ENCODE results near the gene FGD4. TPM values are rescaled to one million over a fixed set of nuclear protein-coding genes. Genes with fewer than 3 reads are reported as not detected.

The FGD4 gene
- total RNA-seq, 2 donors from 2014 or later, result 36.3 to 54.4 TPM

DNA sequence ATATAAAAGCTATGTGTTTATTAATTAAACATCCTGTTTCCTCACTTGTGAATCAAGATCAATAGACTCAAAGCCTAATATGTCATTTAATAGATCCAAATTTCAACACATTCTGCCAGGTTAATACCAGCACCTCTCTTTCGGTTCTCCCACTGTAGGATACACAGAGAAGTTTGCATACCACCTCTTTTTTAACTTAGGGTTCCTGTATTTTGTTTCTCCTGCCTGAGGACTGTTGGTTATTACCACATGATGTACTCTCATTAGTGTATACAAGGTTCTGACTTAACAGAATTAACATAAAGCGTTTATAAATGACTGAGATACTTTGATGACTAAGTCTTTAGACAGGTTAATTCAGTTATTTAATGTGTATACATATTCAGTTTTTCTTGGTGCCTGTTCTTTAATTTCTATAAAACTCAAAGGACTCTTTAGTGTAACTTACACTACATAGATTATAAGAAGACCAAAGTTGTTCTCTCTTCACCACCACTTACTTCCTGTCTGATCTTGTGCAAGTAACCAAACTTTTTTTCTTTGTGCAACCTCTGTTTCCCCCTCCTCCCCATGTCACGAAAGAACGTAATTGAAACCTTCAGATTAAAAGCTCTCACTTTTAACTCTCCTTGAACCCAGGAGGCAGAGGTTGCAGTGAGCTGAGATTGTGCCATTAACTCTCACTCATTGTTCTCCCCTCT, 190.0 kb downstream of the FGD4 start:
- Histone ChIP-seq H3K9me3 (no peaks in the 10 kb centered on the region), H3K36me3 (replicated peaks in 1 of 2; ENCODE audit: insufficient read depth in 1 of 2, low read depth in 2 of 2) (no peaks in the 10 kb centered on the region), H3K4me3 (no peak overlapping the region), H3K27ac (peak overlapping the region in 1 of 4 donors; percentile 15), H3K27me3 (no peaks in the 10 kb centered on the region), H3K4me1 (no peaks in the 10 kb centered on the region)
- DNase-seq (no peak), ATAC-seq (no peak)
- TF ChIP-seq POLR2A (IDR thresholded peaks at IDR 0.05) (no peak), CTCF (IDR thresholded peaks at IDR 0.05) (no peak)
- intact Hi-C loops (cut with DNase I), result no loop called here
- 62 to 67% methylated on average over 4 of the region's 4 CpGs for WGBS, 2 donors

- H3K27me3 ChIP-seq, result no peaks in the 10 kb centered on the region
- H3K27ac ChIP-seq, result no peak overlapping the region
- 77 to 88% methylated on average over 2 of the region's 2 CpGs for WGBS, 2 donors
- H3K4me3 ChIP-seq, result no peak overlapping the region
- no peaks in the 10 kb centered on the region for H3K9me3 ChIP-seq
- no peak for TF ChIP-seq CTCF (IDR thresholded peaks at IDR 0.05)
- no peak for TF ChIP-seq POLR2A (IDR thresholded peaks at IDR 0.05)
- H3K4me1 ChIP-seq, result no peaks in the 10 kb centered on the region
- DNase-seq, result no peak
- ATAC-seq, result no peak
- peaks cover 0 to 4% of the 10 kb centered on the region in 2 donors for H3K36me3 ChIP-seq (replicated peaks in 1 of 2; ENCODE audit: insufficient read depth in 1 of 2, low read depth in 2 of 2)
- intact Hi-C loops (cut with DNase I), result no loop called here
Observed at GRCh38 chr12:32595251-32595650, 195.9 kb downstream of the FGD4 start.

GRCh38 chr12:32596030-32596429, 196.7 kb downstream of the FGD4 start:
- Histone ChIP-seq H3K36me3 (replicated peaks in 1 of 2; ENCODE audit: insufficient read depth in 1 of 2, low read depth in 2 of 2) (peaks cover 0 to 5% of the 10 kb centered on the region in 2 donors), H3K9me3 (no peaks in the 10 kb centered on the region), H3K4me1 (no peaks in the 10 kb centered on the region), H3K27me3 (no peaks in the 10 kb centered on the region), H3K27ac (no peak overlapping the region), H3K4me3 (no peak overlapping the region)
- intact Hi-C loops (cut with DNase I), result no loop called here
- WGBS, 2 donors, result 10 to 19% methylated on average over 1 of the region's 1 CpG
- ATAC-seq (no peak), DNase-seq (no peak)
- TF ChIP-seq CTCF (IDR thresholded peaks at IDR 0.05) (no peak), POLR2A (IDR thresholded peaks at IDR 0.05) (no peak)

GRCh38 chr12:32598688-32599087, 199.3 kb downstream of the FGD4 start:
- ATAC-seq, result no peak
- DNase-seq, result no peak
- intact Hi-C loops (cut with DNase I), result no loop called here
- WGBS, 2 donors, result 76% methylated on average over 1 of the region's 1 CpG
- TF ChIP-seq CTCF (IDR thresholded peaks at IDR 0.05), result no peak
- no peak for TF ChIP-seq POLR2A (IDR thresholded peaks at IDR 0.05)
- H3K27me3 ChIP-seq, result no peaks in the 10 kb centered on the region
- H3K4me1 ChIP-seq, result no peaks in the 10 kb centered on the region
- H3K36me3 ChIP-seq (replicated peaks in 1 of 2; ENCODE audit: insufficient read depth in 1 of 2, low read depth in 2 of 2), result peaks cover 0 to 10% of the 10 kb centered on the region in 2 donors
- H3K9me3 ChIP-seq, result no peaks in the 10 kb centered on the region
- H3K4me3 ChIP-seq, result no peak overlapping the region
- H3K27ac ChIP-seq, result no peak overlapping the region

- no peaks in the 10 kb centered on the region for H3K9me3 ChIP-seq
- DNase-seq (no peak), ATAC-seq (no peak)
- H3K27ac ChIP-seq, result no peak overlapping the region
- WGBS, 2 donors, result 78 to 89% methylated on average over 2 of the region's 2 CpGs
- H3K4me1 ChIP-seq, result peaks cover 18% of the 10 kb centered on the region
- TF ChIP-seq POLR2A (IDR thresholded peaks at IDR 0.05), result no peak
- TF ChIP-seq CTCF (IDR thresholded peaks at IDR 0.05), result no peak
- H3K4me3 ChIP-seq, result no peak overlapping the region
- peaks cover 0 to 10% of the 10 kb centered on the region in 2 donors for H3K36me3 ChIP-seq (replicated peaks in 1 of 2; ENCODE audit: insufficient read depth in 1 of 2, low read depth in 2 of 2)
- H3K27me3 ChIP-seq, result no peaks in the 10 kb centered on the region
- intact Hi-C loops (cut with DNase I), result no loop called here
Observed at GRCh38 chr12:32600681-32601080, 201.3 kb downstream of the FGD4 start.

Data from body of pancreas (tissue), 4 donors.